HG02571 (cell line): ENCODE results near the gene CCNL1.
A peak's percentile ranks its signal among the peaks of the same experiment; 100 is the strongest.

Source experiments
- ATAC-seq: cut with Tn5 transposase; IDR thresholded peaks from one replicate; pipeline ENCODE4 v1.9.1; 2021; ENCODE audit warnings: mild to moderate bottlenecking, moderate library complexity; ENCODE audit not compliant: unreplicated experiment

CCNL1 gene

GRCh38 chr3:157147099-157147803, 12.7 kb downstream of the CCNL1 start:
- no peak for ATAC-seq

- ATAC-seq: no peak
Observed at GRCh38 chr3:157145606-157146322, 14.2 kb downstream of the CCNL1 start.

GRCh38 chr3:157142315-157142714, 17.6 kb downstream of the CCNL1 start:
- no peak for ATAC-seq

GRCh38 chr3:157139938-157140534, 19.9 kb downstream of the CCNL1 start:
- ATAC-seq: no peak

GRCh38 chr3:157136647-157137387, 23.1 kb downstream of the CCNL1 start:
- no peak for ATAC-seq

GRCh38 chr3:157135671-157136396, 24.1 kb downstream of the CCNL1 start:
- no peak for ATAC-seq

GRCh38 chr3:157134620-157135191, 25.2 kb downstream of the CCNL1 start:
- ATAC-seq: peak; percentile 59

GRCh38 chr3:157133434-157134320, 26.3 kb downstream of the CCNL1 start:
- no peak for ATAC-seq

GRCh38 chr3:157132936-157133335, 27.0 kb downstream of the CCNL1 start:
- no peak for ATAC-seq

- ATAC-seq: no peak
Observed at GRCh38 chr3:157132341-157132740, 27.6 kb downstream of the CCNL1 start.

- no peak for ATAC-seq
Observed at GRCh38 chr3:157131861-157132260, 28.1 kb downstream of the CCNL1 start.

GRCh38 chr3:157130467-157131251, 29.3 kb downstream of the CCNL1 start:
- ATAC-seq: no peak

GRCh38 chr3:157129803-157130466, 30.0 kb downstream of the CCNL1 start:
- ATAC-seq: no peak

- ATAC-seq: no peak
Observed at GRCh38 chr3:157128771-157129681, 30.9 kb downstream of the CCNL1 start.

GRCh38 chr3:157127831-157128767, 31.8 kb downstream of the CCNL1 start:
- ATAC-seq: no peak

GRCh38 chr3:157127268-157127667, 32.7 kb downstream of the CCNL1 start:
- ATAC-seq: no peak
